ENCODE data around the gene CCL22.

DNA sequence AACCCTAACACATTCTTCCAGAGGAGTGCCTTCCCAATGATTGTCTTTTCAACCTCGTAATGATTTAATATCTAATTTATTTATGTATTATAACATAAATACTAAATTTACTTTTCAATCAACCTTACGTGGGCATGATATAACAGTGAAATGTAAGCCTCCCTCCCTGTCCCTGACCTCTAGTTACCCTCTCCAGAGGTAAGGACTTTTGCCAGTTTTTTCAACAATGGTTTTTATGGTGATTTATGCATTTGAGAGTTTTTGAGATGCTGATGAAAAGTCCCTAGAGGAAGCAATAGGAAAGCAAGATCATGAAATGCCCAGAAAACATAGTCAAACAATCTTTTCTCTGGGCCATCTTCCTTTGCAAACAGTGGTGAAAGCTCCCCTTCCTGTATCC, 38.9 kb upstream of the CCL22 start:
- TF ChIP-seq POLR2AphosphoS5 (IDR thresholded peaks at IDR 0.05) (no peak), CTCF (IDR thresholded peaks at IDR 0.05) (no peak)

Measured in prostate gland (tissue), 2 donors.